ENCODE measurements around the gene USP49.

GRCh38 chr6:41740366-41741162, 154.6 kb downstream of the USP49 start:
- no peak for TF ChIP-seq MIER3 (CRISPR knock-in tag; IDR thresholded peaks at IDR 0.05; ENCODE audit: borderline replicate concordance)
- TF ChIP-seq EP300 (IDR thresholded peaks at IDR 0.05; ENCODE audit: low read depth in 2 of 2, low read length in 2 of 2), result no peak
- no peak for TF ChIP-seq EP300 (CRISPR knock-in tag; IDR thresholded peaks at IDR 0.05; ENCODE audit: borderline replicate concordance)
- no peak for TF ChIP-seq NFRKB (IDR thresholded peaks at IDR 0.05)
- no peak for TF ChIP-seq PHB2 (IDR thresholded peaks at IDR 0.05; ENCODE audit: partially characterized antibody)
- TF ChIP-seq ADNP (CRISPR knock-in tag; IDR thresholded peaks at IDR 0.05), result no peak
